GM03348 (cell line): Measurements from ENCODE around the gene TEX35.
"Not testable (repeated sequence)": the region's sequence is repeated elsewhere in the genome, so short reads cannot be mapped to it uniquely, and the experiment has no call there.

Experiments used
- DNase-seq: peaks from one replicate; pipeline ENCODE4 v3.0.0; 2012; ENCODE audit warnings: low spot score

TEX35 gene

DNA sequence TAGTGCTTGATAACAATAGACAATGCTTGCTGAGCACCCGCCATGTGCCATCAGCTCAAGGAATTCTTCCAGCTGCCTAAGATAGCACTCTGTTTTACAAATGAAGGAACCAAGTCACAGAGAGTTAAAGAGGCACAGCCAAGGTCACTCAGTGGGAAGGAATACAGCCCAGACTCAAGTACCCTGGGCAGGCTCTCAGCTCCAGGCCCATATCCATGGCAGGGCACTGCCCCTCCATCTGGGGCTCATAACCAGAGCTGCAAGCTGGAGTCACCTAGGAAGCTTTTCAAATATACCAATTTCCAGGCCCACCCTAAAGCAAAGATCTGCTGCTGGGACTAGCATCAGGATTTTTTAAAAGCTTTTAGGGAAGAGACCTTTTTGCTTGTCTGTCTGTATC, 17.8 kb upstream of the TEX35 start:
- DNase-seq, result no peak

- no peak for DNase-seq
Measured at GRCh38 chr1:178495741-178496409, 17.0 kb upstream of the TEX35 start.

DNA sequence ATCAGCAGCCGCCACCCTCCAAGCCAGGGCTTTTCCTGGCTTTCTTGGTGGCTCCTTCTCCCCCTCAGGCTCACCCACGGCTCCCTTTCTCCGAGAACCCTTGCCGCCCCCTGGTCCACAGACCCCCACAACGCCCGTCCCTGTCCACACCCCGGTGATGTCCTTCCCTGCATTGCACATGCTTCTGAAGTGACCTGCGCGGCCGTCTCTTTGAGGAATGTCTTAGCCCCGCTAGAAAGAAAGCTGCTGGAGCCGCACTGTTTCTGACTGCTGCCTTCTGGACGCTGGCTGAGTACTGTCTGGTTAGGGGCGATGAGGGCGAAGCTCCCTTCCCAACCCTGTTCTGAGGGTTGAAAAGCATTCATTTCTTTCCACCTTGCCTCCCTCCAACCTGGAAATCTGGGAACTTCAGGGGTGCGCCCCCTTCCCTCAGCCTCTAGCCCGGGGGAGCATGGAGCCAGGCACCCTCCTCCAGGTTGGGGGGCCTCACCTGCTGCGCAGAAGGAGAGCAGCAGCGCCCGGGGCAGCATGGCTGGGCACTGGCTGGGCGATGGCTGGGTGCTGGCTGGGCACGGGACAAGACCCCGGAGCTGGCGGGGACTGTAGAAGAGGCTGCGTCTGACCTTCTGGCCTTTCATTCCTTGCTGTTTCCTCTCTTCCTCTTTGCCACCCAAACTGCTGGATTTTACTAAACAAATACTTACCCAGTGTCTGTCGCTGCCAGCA, 16.3 kb upstream of the TEX35 start, which contains the start of gene CLEC20A:
Gene CLEC20A (minus strand): TSS at position 555 of the 726 bp plus-strand sequence. CDS start 25 bp downstream, at position 530.
- DNase-seq, result no peak

DNA sequence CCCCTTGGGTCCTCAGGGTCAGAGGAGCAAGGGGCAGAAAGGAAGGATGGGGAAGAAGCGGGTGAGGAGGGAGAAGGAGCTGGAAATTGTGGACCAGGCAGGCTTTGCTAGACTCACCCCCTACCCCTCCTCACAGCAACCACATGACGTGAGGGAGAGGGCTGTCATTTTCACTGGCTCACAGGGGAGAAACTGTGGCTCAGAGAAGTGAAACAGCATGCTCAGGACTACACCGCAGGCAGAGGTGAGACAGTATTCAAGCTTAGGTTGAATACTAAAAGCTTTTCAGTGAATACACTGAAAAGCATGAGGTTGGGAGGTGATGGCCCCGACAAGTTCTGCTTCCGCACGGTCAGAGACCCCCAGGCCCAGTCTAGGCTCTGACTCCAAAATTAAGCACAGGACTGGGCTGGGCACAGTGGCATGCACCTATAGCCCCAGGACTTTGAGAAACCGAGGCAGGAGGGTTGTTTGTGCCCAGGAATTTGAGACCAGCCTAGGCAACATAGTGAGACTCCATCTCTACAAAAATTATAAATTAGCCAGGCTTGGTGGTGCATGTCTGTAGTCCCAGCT, 14.9 kb upstream of the TEX35 start:
- DNase-seq, result no peak

- DNase-seq, result no peak
Measured at GRCh38 chr1:178498896-178499675, 13.8 kb upstream of the TEX35 start.

DNA sequence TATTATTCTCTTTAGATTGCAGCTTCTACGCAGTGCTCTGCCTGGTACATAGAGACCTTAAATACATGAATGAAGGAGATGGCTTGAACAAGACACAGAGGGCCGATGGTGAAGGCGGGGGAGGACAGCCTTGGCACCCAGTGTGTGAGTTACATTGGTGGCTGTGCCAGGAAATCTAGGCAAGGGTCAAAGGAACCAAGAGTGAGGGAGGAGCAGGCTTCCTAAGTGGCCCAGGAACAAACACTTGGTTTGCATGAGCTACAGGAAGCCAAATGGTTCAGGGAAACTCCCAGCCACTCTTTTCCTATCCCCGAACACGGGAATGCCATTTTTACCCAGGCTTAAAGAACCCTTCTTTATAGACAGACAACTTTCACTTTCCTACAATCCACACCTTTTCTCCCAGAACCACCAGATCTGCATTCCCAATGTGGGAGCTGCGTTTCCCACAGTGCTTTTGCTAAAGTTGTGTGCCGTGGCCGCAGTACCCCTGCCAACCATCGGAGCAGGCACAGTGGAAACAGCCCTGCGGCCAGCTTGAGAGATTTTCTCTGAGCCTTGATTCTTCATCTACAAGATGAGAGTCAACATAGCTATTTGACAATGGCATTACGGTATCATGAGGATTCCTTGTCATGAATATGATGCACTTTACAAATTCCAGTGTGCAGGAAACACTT, 12.7 kb upstream of the TEX35 start:
- no peak for DNase-seq

- no peak for DNase-seq
Measured at GRCh38 chr1:178500936-178501554, 11.9 kb upstream of the TEX35 start.

DNA sequence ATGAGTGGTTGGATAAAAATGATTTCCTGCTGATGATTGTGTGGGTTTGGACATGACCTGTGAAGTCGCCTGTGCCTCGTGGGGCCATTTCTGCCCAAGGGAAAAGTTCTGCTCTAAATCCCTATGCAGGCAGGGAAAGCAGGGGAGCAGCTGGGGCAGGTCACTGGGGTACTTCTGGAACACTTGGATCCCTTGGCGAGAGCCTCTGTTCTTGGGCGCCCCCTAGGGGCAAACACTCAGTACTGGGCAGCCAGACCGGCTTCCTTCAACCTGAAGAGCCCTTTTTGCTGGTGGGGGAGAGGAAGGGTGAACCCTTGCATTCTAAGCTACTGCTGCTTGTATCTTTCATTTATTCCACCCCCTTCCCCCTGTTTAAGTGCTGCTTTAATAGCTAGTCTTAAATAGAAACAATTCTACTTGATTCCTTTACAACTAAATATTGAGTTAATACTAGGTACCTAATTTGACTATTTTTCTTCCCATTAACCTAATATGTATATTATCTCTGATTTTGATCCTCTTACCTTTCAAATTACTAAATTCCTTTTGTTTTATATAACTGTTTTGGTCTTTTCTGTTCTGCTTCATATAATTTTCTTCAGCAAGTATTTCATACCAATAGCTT, 11.1 kb upstream of the TEX35 start:
- peak; percentile 91 for DNase-seq

GRCh38 chr1:178502330-178502714, 10.6 kb upstream of the TEX35 start:
- DNase-seq, result no peak

DNA sequence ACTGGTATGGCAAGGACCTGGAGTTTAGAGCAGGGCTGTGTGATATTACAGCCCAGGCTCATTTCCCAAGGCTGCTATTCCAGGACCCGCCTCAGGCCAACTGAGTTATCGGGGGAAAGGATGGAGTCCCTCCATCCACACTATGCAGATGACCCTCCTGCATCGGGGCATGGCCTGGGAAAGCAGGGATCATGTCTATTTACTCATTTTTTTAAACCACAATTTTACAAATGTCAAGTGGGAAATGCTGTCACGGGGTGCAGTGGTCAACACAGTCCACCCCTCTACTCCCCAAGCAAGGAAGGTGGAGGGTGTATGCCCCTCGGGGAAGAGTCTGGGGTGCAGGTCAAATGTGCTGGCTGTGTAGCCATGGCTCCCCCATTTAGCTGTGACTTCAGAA, 10.1 kb upstream of the TEX35 start:
- no peak for DNase-seq

- DNase-seq, result not testable (repeated sequence)
Measured at GRCh38 chr1:178503316-178503715, 9.6 kb upstream of the TEX35 start.

GRCh38 chr1:178503849-178504248, 9.1 kb upstream of the TEX35 start:
- DNase-seq, result no peak

DNA sequence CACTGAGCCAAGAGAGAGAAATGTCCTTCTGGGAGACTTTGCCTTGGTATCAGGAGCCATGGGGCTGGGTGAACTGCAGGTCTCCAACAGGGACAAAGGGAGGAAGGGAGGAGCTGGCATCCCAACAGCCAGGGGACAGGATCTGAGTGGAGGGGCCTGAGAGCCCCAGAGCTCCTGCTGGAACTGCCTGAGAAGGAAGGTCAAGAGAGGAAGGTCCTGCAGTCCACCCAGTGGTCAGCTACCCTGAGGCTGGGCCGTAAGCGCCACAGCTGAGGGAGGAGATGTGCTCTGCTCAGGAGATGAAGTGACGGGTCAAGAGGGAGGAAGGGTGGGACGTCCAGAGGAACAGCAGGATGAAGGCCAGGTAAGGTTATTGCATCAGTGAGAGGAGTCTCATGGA, 8.6 kb upstream of the TEX35 start:
- DNase-seq, result no peak

GRCh38 chr1:178506177-178506576, 6.7 kb upstream of the TEX35 start:
- no peak for DNase-seq

- no peak for DNase-seq
Measured at GRCh38 chr1:178506669-178507068, 6.2 kb upstream of the TEX35 start.

DNA sequence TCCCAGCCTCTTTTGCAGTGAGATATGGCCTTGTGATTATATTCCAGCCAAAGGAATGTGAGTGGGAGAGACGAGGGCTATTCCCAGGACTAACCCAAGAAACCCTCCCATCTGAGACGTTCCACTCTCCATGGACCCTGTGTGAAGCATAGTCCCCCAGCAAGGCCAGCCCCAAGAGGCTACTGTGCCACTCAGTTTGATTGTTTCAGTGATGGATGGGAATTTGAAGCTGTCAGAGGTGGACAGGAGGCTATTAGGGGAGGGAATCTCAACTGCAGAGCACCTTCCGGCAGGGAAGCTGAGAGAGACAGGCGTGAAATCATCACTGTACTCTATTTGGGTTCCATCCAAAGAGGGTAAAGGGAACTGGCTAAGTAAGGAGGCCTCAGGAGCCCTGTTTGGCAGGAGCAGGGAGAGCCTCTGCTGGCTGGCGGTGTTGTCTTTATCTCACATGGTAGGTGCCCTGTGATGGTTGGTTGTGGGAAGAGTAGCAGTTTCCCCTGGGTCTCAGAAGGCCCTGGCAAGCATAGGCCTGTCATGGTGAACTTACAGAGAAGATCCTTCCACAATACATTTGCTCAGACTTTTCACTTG, 3.4 kb upstream of the TEX35 start:
- no peak for DNase-seq

GRCh38 chr1:178510155-178510554, 2.8 kb upstream of the TEX35 start:
- DNase-seq, result no peak

GRCh38 chr1:178513278-178513983, 522 bp downstream of the TEX35 start:
- peak; percentile 65 for DNase-seq

GRCh38 chr1:178516110-178516509, 3.2 kb downstream of the TEX35 start:
- no peak for DNase-seq

- DNase-seq, result no peak
Measured at GRCh38 chr1:178518894-178519293, 6.0 kb downstream of the TEX35 start.
